Activated naive CD8-positive, alpha-beta T cell treated with anti-CD3 and anti-CD28 coated beads, Interleukin-2, amount 50 U/mL, for 16 hours (primary cell): ENCODE data around the gene GRM7.

Experiments used
- DNase-seq: peaks from one replicate; pipeline ENCODE4 v3.0.0-alpha.2; 2020; ENCODE audit warnings: low read depth, low spot score

The GRM7 gene

DNA sequence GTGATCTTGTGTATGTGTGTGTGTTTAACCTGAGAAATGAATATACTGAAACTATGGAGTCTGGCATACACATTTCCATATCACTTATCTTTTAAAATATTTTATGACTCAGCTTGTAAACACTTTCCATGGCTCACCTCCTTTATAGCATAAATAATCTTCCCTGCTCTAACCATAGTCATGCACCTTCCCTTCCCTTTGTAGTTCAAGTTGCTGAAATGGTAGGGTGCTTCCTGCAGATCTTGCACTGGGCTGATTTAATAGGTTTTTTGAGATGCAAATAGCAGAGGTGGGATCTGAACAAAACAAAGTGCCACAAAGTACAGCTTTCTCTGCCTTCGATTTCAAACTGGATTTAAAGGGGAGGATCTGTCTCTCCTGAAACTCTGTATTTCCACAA lies 928.0 kb downstream of the GRM7 start:
- no peak for DNase-seq

DNA sequence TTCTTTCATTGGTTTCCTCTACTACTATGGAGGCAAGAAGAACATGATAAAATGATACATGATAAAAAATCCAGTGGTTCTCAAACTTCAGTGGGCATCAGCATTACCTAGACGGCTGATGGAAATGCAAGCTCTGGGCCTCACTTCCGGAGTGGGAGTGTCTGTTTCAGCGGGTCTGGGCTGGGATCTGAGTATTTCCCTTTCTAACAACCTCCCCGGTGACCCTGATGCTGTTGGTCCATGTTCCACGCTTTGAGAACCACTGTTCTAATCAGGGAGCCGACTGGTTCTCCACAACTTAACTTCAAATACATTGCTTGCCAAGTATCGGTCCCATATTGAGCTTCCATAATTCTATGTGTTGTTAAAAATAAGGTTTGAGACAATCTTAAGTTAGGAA lies 928.4 kb downstream of the GRM7 start:
- no peak for DNase-seq

DNA sequence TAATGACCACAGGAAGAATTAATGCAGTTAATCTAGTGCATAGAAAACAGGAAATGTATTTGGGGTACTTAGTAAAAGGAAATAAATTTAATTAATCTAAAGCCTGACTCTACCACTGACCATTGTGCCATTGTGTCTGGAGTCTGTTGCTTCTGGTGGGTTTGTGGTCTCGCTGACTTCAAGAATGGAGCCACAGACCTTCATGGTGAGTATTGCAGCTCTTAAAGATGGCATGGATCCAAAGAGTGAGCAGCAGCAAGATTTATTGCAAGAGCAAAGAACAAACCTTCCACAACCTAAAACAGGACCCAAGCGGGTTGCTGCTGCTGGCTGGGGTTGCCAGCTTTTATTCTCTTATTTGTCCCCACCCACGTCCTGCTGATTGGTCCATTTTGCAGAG lies 929.2 kb downstream of the GRM7 start:
- no peak for DNase-seq
